Thymus (tissue), 11 donors: ENCODE measurements around the gene ZBTB39. TPM values are rescaled to one million over a fixed set of nuclear protein-coding genes. Genes with fewer than 3 reads are reported as not detected.
"Not testable (repeated sequence)": the region's sequence is repeated elsewhere in the genome, so short reads cannot be mapped to it uniquely, and the experiment has no call there.

Experiments
- DNase-seq, 9 donors: peaks; one replicate each; pipeline ENCODE4 v3.0.0-alpha.2; 2013; ENCODE audit warnings: low spot score in 9 of 9, low read depth in 6 of 9, missing footprints in 1 of 9
- H3K27ac ChIP-seq, 2 donors: one replicate each; pipeline ENCODE4 v1.5.1; 2013; ENCODE audit warnings: control low read depth in 1 of 2, low read depth in 1 of 2, low read length in 1 of 2, mild to moderate bottlenecking in 1 of 2, moderate library complexity in 1 of 2
- H3K27me3 ChIP-seq, 2 donors: one replicate each; pipeline ENCODE4 v1.5.1; 2013; ENCODE audit warnings: low read length in 1 of 2; ENCODE audit not compliant: control insufficient read depth in 2 of 2, insufficient read depth in 1 of 2
- H3K36me3 ChIP-seq, 2 donors: one replicate each; pipeline ENCODE4 v1.5.1; 2013; ENCODE audit warnings: low read length in 1 of 2, mild to moderate bottlenecking in 1 of 2, moderate library complexity in 1 of 2; ENCODE audit not compliant: control insufficient read depth in 2 of 2, insufficient read depth in 2 of 2
- H3K4me1 ChIP-seq, 2 donors: one replicate each; pipeline ENCODE4 v1.5.1; 2013; ENCODE audit warnings: low read length in 2 of 2; ENCODE audit not compliant: control insufficient read depth in 2 of 2, insufficient read depth in 2 of 2
- H3K4me3 ChIP-seq, 2 donors: one replicate each; pipeline ENCODE4 v1.5.1; 2013; ENCODE audit warnings: low read length in 2 of 2, control low read depth in 1 of 2, mild to moderate bottlenecking in 1 of 2
- H3K9me3 ChIP-seq, 2 donors: one replicate each; pipeline ENCODE4 v1.5.1; 2013; ENCODE audit warnings: low read length in 1 of 2, mild to moderate bottlenecking in 1 of 2; ENCODE audit not compliant: control insufficient read depth in 2 of 2, insufficient read depth in 1 of 2
- WGBS: extraction: QIAGEN DNeasy Blood & Tissue Kit; methylation state at CpG from one replicate; pipeline ENCODE4 v1.1.7; 2013; 5-methylcytosine and 5-hydroxymethylcytosine counted together
- polyA plus RNA-seq: library from polyadenylated mRNA; stranded (reverse); fragments of 200-250 nt; gene quantifications from one replicate; pipeline ENCODE4 v1.2.3, GENCODE V29; 2013
- total RNA-seq: library from RNA; stranded (reverse); fragments of 120-200 nt; gene quantifications from one replicate; pipeline ENCODE4 v1.2.4, GENCODE V29; 2013
- donor health status: healthy.

ZBTB39 gene
- total and polyA plus RNA-seq, 2 donors, result 3.0 to 5.1 TPM

DNA sequence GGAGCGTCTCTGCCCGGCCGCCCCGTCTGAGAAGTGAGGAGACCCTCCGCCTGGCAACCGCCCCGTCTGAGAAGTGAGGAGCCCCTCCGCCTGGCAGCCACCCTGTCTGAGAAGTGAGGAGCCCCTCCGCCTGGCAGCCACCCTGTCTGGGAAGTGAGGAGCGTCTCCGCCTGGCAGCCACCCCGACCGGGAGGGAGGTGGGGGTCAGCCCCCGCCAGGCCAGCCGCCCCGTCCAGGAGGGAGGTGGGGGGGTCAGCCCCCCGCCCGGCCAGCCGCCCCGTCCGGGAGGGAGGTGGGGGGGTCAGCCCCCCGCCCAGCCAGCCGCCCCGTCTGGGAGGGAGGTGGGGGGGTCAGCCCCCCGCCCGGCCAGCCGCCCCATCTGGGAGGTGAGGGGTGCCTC, 42.8 kb downstream of the ZBTB39 start:
- H3K4me1 ChIP-seq, H3K4me3 ChIP-seq, H3K27ac ChIP-seq, H3K27me3 ChIP-seq, H3K9me3 ChIP-seq, DNase-seq, H3K36me3 ChIP-seq: not testable (repeated sequence)
- 95% methylated on average over 10 of the region's 27 CpGs for WGBS

DNA sequence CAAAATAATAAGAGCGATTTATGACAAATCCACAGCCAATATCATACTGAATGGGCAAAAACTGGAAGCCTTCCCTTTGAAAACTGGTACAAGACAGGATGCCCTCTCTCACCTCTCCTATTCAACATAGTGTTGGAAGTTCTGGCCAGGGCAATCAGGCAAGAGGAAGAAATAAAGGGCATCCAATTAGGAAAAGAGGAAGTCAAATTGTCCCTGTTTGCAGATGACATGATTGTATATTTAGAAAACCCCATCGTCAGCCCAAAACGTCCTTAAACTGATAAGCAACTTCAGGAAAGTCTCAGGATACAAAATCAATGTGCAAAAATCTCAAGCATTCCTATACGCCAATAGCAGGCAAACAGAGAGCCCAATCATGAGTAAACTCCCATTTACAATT, 44.1 kb downstream of the ZBTB39 start:
- not testable (repeated sequence) for DNase-seq, H3K4me1 ChIP-seq, H3K36me3 ChIP-seq, H3K27ac ChIP-seq, H3K4me3 ChIP-seq, H3K27me3 ChIP-seq
- 66% methylated on average over 4 of the region's 4 CpGs for WGBS
- peaks cover 0 to 19% of the 10 kb centered on the region in 2 donors for H3K9me3 ChIP-seq

DNA sequence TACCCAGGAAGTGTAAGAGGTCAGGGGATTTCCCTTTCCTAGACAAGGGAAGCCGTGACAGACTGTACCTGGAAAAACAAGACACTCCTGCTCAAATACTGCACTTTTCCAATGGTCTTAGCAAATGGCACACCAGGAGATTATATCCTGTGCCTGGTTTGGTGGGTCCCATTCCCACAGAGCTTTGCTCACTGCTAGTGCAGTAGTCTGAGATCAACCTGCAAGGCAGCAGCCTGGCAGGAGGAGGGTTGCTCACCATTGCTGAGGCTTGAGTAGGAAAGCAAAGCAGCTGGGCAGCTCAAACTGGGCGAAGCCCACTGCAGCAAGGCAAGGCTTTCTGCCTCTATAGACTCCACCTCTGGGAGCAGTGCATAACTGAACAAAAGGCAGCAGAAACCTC, 47.9 kb downstream of the ZBTB39 start:
- 93% methylated on average over 2 of the region's 2 CpGs for WGBS
- H3K4me1 ChIP-seq, result no peaks in the 10 kb centered on the region

DNA sequence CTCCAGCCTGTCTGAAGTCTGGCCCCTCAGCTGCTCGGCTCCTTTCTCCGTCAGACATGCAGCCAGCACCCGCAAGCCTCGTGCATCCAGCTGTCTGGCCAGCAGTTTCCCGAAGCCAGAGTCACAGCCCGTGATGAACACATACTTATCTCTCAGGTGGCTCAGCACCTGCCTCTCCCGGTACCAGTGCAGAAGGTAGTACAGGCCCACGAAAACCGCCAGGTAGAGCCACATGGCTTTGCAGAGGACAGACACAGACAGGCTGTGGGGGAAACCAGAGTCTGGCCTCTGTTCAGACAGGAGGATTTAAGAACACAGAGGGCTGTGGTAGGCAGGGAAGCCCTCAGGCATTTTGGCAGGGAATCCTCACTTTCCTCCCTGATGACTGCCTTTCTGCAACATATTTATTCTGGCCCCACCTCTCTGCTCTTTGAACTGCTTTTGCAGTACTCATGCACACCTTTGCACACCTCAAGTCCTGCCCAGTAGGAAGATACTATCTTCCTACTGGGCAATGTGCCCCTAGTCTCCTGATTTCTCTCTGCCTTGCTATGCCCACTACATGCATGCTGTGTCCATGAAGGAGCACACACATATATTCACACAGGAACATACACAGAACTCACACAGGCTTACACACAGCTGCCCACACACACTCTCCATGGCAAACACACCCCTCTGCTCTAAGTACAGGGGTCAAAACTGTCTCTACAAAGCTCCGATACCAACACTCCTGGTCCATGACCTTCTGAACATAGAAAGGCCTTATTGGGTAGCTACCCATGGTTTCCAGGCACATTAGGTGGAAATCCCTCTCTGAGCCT, 48.9 kb downstream of the ZBTB39 start, which contains the start of gene RDH16:
TSS of gene RDH16 (minus strand) at position 380 of the 824 bp plus-strand sequence. CDS start at position 234, 146 bp downstream.
- no peak for DNase-seq
- Histone ChIP-seq H3K4me3 (no peak within 1 kb of the TSS), H3K27ac (no peak within 1 kb of the TSS), H3K36me3 (no peaks in the 10 kb centered on the region), H3K27me3 (no peaks in the 10 kb centered on the region), H3K4me1 (no peaks in the 10 kb centered on the region), H3K9me3 (peaks cover 0 to 14% of the 10 kb centered on the region in 2 donors)
- WGBS, result 95% methylated on average over 10 of the region's 10 CpGs

More for the DNA sequence above, 47.9 kb downstream of the ZBTB39 start:
- DNase-seq, result no peak
- no peak overlapping the region for H3K27ac ChIP-seq
- no peak overlapping the region for H3K4me3 ChIP-seq
- H3K27me3 ChIP-seq, result no peaks in the 10 kb centered on the region
- no peaks in the 10 kb centered on the region for H3K36me3 ChIP-seq
- peaks cover 0 to 14% of the 10 kb centered on the region in 2 donors for H3K9me3 ChIP-seq

DNA sequence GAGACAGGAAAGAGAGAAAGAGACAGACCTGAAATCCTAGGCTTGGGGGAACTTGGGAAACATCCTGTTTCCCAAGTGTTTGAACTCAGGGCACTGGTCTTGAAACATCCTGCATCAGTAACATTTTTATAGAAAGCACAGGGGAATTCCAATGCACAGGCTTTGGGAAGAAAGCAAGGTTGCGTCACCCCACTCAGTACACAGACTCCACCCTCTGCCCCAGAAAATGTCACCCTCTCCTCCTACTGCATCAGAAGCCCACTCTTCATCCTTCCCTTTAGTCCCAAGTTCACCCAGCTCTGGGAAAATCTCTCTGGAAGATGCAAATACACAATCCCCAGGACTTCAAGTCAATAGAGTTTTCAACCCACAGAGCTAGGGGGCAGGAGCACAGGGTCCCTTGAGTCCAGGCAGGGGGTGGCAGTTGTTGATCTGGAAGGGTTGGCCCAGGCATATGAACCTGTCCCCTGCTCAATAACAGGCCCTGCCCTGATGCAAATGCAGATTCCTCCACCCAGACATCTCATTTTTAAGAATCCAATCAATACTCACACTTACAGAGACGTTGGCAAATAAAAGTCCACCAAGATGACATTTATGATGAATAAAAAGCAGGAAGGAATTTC, 50.6 kb downstream of the ZBTB39 start:
- Histone ChIP-seq H3K4me1 (no peaks in the 10 kb centered on the region), H3K4me3 (no peak overlapping the region), H3K27ac (no peak overlapping the region), H3K36me3 (no peaks in the 10 kb centered on the region), H3K9me3 (peaks cover 0 to 14% of the 10 kb centered on the region in 2 donors), H3K27me3 (no peaks in the 10 kb centered on the region)
- WGBS, result 86% methylated on average over 2 of the region's 2 CpGs
- no peak for DNase-seq

DNA sequence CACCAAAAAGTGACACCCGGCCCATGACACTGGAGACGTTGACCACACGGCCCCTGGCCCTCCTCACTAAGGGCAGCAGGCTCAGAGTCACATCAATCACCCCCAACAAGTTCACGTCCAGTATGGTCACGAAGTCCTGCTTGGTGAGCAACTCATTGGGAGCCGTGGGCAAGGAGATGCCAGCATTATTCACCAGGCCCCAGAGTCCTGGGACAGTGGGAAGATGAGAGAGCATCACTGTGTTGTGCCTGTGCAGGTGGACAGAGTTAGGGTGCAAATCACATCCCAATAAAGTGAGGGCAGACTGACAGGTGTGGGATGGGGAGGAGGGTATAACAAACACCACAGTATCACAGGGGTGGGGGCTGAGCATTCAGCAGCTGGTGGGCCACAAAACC, 51.4 kb downstream of the ZBTB39 start:
- H3K4me1 ChIP-seq, result no peaks in the 10 kb centered on the region
- peaks cover 0 to 14% of the 10 kb centered on the region in 2 donors for H3K9me3 ChIP-seq
- 93% methylated on average over 6 of the region's 6 CpGs for WGBS
- H3K36me3 ChIP-seq, result no peaks in the 10 kb centered on the region
- H3K4me3 ChIP-seq, result no peak overlapping the region
- DNase-seq, result no peak
- H3K27me3 ChIP-seq, result no peaks in the 10 kb centered on the region
- H3K27ac ChIP-seq, result no peak overlapping the region

DNA sequence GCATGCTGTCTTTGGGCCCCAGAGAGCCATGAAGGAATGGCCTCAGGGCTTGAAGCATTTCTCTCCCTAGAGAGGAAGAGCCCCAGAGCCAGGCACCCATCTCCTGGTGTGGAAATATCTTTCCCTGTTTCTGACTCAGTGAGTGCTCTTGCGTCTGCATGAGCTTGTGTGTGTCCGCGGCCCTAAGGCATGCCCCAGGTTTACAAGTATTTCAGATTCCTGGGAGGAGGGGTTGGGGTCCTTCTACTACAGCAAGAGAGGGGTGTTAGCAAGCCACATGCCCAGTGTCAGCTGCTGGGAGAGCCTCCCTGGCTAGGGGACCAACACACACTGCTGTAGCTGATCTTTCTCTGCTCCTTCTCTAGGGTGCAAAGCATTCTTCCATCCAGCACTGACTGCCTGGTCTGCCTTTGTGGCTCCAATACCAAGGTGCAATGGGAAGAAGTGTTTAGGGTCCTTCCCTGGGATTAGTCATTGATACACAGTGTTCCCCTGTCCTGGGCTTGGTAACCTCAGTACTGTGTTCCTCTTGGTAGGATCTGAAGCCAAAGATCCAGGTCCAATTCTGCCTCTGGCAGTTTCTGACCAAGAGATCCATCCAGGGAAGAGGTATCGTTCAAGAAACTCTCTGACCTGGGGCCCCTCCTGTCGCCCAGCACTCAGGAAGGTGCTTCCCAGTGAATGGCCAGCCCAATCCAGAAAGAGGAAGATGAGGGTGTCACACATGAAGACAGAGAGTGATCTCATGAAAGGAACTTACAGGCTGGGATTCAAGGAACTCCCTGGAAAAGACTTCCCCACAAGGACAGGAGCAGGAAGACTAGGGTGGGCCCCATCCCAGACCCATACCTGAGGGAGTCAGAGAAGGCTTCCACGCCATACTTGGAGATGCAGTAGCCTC, 52.0 kb downstream of the ZBTB39 start:
- H3K27ac ChIP-seq, result no peak overlapping the region
- H3K9me3 ChIP-seq, result peaks cover 0 to 14% of the 10 kb centered on the region in 2 donors
- H3K36me3 ChIP-seq, result no peaks in the 10 kb centered on the region
- DNase-seq, result no peak
- H3K4me1 ChIP-seq, result no peaks in the 10 kb centered on the region
- no peak overlapping the region for H3K4me3 ChIP-seq
- H3K27me3 ChIP-seq, result no peaks in the 10 kb centered on the region
- WGBS, result 98% methylated on average over 6 of the region's 6 CpGs

DNA sequence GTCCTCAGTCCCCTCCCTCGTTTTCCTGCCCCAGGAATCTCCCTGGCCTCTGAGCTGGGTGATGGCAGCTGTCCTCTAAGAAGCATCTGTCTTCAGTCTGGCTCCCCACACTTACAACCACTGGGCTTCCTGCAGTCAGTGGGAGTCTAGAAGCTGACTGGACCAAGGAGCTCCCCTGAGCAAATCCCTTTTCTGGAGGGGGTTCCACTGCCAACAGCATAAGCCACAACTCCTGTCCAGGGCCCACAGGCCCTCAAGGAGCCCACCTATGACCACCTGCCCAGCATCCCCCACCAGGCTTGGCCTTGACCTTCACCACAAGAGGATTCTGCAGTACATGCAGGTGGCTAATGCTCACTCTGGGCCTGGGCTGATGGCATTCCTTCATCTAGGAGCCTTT, 53.0 kb downstream of the ZBTB39 start:
- no peak overlapping the region for H3K27ac ChIP-seq
- no peaks in the 10 kb centered on the region for H3K4me1 ChIP-seq
- H3K27me3 ChIP-seq, result no peaks in the 10 kb centered on the region
- WGBS, result 49% methylated on average over 1 of the region's 1 CpG
- no peak for DNase-seq
- no peaks in the 10 kb centered on the region for H3K36me3 ChIP-seq
- H3K4me3 ChIP-seq, result no peak overlapping the region
- H3K9me3 ChIP-seq, result peaks cover 0 to 10% of the 10 kb centered on the region in 2 donors
